HG03571 (cell line): Measurements from ENCODE around the gene ZFP3.
"Not testable (repeated sequence)": the region's sequence is repeated elsewhere in the genome, so short reads cannot be mapped to it uniquely, and the experiment has no call there.

Source experiments
- ATAC-seq: cut with Tn5 transposase; IDR thresholded peaks from one replicate; pipeline ENCODE4 v1.9.1; 2021; ENCODE audit not compliant: unreplicated experiment

ZFP3 gene

GRCh38 chr17:5124125-5124760 lies 46.0 kb downstream of the ZFP3 start:
- not testable (repeated sequence) for ATAC-seq

DNA sequence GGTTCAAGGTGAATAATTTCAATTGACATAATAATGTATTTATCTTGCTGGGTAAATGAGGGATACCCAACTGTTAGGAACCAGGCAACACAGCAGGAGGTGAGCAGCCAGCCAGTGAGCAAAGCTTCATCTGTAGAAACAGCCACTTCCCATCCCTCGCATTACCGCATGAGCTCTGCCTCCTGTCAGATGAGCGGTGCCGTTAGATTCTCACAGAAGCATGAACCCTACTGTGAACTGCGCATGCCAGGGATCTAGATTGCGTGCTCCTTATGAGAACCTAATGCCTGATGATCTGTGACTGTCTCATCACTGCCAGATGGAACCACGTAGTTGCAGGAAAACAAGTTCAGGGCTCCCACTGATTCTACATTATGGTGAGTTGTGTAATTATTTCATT lies 46.6 kb downstream of the ZFP3 start:
- not testable (repeated sequence) for ATAC-seq

- ATAC-seq, result no peak
Observed at GRCh38 chr17:5126719-5127488, 48.6 kb downstream of the ZFP3 start.

GRCh38 chr17:5127910-5128309 lies 49.6 kb downstream of the ZFP3 start:
- no peak for ATAC-seq

DNA sequence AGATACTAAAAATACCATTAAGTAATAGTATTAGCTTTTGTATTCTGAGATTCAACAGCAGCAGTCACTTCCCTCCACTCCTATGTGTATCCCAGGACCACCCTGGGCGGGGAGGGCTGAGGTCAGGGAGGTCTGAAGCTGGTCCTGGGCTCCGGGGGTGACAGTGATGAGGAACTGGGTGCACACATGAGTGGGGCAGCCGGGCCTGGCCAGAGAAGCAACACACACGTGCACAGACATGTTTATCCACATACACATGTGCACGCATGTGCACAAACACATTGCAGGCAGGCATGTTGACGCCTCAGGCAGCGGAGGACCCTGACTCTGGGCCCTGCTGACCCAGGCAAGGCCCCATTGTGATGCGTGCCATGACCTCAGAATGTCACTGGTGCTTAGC lies 50.1 kb downstream of the ZFP3 start:
- ATAC-seq, result not testable (repeated sequence)

GRCh38 chr17:5128905-5129535 lies 50.8 kb downstream of the ZFP3 start:
- no peak for ATAC-seq

- not testable (repeated sequence) for ATAC-seq
Observed at GRCh38 chr17:5129770-5130169, 51.5 kb downstream of the ZFP3 start.

- ATAC-seq, result not testable (repeated sequence)
Observed at GRCh38 chr17:5130261-5130660, 52.0 kb downstream of the ZFP3 start.

DNA sequence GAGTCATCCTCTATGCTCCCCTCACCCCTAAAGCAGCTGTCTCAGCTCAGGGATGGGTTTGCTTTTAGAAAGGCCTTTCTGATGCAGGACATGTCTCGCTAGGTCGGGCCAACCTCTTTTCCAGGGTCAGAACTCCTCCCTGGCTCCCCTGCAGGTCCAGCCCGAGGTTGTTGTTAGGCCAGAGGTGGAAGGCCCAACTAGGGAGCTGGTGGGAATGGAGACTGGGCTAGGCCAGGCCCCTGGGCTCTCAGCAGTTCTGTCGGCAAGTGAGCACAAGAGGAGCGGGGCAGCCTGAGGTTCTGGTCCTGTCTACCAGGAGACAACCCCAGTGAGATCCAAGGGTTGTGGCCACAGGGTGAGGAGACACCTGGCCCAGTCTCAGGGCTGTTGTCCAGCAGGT lies 52.4 kb downstream of the ZFP3 start:
- not testable (repeated sequence) for ATAC-seq

DNA sequence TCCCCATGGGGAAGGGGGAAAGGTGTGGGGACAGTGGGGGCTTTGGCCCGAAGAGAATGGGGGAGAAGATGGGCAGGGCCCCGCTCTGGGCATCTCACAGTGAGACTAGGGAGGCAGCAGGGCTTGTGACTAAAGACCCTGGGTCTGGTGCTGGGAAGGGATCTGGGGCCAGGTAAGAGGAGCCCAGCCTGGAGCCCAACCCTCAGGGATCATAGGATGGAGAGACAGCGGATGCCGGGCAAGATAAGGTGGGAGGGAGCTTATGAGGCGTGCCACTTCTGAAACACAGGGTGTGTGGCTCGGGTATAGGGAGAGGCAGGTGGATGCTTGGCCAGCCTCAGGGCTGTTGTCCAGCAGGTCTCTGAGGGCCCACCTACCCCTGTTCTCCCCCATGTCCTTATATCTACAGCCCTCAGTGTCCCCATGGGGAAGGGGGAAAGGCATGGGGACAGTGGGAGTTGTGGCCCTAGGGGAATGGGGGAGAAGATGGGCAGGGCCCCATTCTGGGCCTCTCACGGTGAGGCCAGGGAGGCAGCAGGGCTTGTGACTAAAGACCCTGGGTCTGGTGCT lies 53.0 kb downstream of the ZFP3 start:
- ATAC-seq, result no peak

- not testable (repeated sequence) for ATAC-seq
Observed at GRCh38 chr17:5131799-5132502, 53.7 kb downstream of the ZFP3 start.

DNA sequence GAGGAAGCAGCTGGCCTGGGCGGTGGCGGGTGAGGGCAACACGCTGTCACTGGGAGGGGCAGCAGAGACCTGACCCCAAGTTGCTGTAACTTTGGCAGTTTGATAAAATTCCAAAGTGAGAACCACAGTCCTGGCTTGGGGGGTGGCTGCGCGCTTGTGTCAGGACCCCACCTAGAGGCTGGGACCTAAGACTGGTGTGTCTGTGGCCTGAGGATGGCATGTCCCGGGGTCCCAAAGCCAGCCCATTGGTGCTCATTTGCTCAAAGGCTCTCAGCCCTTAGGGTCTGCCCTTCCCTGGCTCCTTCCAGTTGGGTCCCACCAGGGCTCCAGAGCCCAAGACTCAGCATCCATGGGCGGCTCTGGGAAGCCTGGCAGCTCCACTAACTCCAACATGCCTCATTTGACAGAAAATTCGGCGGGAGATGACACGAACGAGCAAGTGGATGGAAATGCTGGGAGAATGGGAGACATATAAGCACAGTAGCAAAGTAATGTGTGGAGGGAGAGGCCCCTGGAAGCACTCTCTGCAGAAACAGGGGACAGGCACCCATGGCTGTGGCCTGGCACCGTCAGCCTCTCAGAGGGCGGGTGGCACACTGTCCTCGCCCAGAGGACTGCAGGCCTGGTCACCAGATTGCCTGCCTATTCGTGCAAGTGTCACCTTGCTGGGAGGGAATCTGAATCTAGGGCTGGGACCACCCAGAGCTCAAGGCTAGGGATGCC lies 54.4 kb downstream of the ZFP3 start:
- ATAC-seq, result not testable (repeated sequence)

- ATAC-seq, result no peak
Observed at GRCh38 chr17:5133311-5133710, 55.0 kb downstream of the ZFP3 start.

DNA sequence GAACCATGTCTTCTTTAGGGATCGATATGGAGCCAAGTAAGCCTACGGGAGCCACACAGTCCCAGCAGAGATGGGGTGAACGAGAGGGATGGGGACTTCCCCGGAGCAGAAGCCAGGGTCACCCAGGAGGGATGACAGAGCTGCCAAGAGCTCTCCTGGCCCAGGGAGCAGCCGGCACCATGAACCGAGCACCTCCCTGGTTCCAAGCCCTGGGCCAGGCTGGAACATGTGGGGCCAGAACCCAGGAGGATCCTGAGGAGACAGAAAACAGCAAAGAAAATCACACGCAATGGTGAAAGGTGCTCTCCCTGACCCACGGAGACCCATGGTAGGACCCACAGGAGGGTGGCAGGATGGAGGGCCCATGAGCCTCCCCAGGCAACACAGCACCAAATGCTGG lies 55.7 kb downstream of the ZFP3 start:
- not testable (repeated sequence) for ATAC-seq

GRCh38 chr17:5134571-5134970 lies 56.3 kb downstream of the ZFP3 start:
- ATAC-seq, result not testable (repeated sequence)

DNA sequence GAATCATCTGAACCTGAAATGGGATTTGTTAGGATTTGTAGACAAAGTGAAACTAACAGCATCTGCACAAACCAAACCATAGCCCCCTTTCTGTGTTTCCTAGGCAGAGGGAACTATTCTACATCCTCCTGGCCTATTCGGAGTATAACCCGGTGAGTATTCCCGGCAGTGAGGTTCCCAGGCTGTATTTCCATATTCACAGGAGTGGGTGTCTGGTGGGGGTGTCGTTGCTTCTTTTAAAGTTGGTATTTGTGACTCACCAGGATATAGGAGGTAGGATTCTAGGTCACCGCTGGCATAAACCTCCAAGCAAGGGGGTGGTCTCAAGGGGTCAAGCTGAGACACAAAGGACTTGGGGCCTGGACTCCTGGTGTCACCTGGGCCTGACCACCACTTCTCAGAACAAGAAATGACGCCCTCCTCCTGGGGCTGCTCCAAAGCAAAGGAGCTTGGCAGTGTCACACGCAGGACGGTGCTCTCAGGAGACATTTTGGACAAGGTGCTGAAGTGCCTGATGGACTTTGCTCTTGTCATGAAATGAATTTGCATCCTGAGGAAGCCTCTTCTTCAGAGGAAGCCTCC lies 57.0 kb downstream of the ZFP3 start:
- ATAC-seq, result not testable (repeated sequence)

DNA sequence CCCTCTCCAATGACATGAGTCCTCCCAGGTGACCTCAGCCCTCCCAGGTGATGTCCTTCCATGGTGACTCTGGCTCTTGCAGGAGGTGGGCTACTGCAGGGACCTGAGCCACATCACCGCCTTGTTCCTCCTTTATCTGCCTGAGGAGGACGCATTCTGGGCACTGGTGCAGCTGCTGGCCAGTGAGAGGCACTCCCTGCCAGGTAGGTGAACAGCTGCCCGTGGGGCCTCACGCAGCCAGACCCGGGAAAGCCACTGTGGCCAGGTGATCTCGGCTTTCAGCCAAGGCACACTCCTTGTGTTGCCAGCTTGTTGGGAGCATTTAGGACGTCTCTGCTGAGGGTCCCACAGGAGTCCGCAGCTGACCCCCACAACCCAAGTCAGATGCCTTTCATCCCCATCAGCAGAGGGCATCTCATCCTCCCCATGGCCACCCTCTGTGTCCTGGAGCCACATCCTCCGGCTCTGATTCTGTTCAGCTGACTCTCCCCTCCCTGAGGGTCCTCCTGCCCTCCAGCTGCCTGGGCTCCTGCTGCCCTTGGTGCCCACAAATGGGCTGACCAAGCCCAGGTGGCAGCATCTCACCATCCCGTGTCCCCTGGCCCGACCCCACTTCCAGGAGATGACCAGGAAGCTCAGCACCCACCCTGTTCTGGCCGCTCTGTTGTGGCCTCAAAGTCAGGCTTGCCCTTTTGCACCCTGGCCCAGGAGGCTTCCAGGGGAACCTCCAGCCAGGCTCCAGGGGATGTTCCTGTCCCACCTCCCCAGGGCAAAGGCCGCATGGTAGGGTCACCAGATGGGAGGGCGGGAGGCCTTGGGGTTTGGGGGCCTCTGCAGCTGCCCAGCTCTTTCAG lies 57.7 kb downstream of the ZFP3 start:
- no peak for ATAC-seq

GRCh38 chr17:5136580-5137412 lies 58.5 kb downstream of the ZFP3 start:
- ATAC-seq, result not testable (repeated sequence)
